Activated B cell treated with CpG ODN at 0.5 μM for 24 hours (primary cell): Measurements from ENCODE around the gene ELL2. TPM values are rescaled to one million over a fixed set of nuclear protein-coding genes. Genes with fewer than 3 reads are reported as not detected.

Experiments
- ATAC-seq: fragments of 200-7000 bp; cut with Tn5 transposase; one replicate; pipeline ENCODE4 v1.10.0; 2021; ENCODE audit warnings: low read depth, mild to moderate bottlenecking, moderate library complexity
- CTCF ChIA-PET: fragments of 350-600 bp; sonication (Branson Sonifier 250); formaldehyde crosslinking; loops from one replicate; lab custom pipeline; 2021; ENCODE audit warnings: antibody characterized with exemption; lab: Charles Lee
- POLR2A ChIA-PET: fragments of 350-600 bp; sonication (Branson Sonifier 250); formaldehyde crosslinking; loops from one replicate; lab custom pipeline; 2021; ENCODE audit warnings: antibody characterized with exemption; lab: Charles Lee
- DNase-seq: peaks from one replicate; pipeline ENCODE4 v3.0.0; 2022
- H3K27ac Mint-ChIP-seq: one replicate; pipeline ENCODE4 v1.8.0; 2020; ENCODE audit warnings: mixed read lengths
- H3K27me3 Mint-ChIP-seq: one replicate; pipeline ENCODE4 v1.8.0; 2021; ENCODE audit warnings: mixed read lengths
- H3K36me3 Mint-ChIP-seq: one replicate; pipeline ENCODE4 v1.8.0; 2021; ENCODE audit warnings: low read depth, mixed read lengths
- H3K4me1 Mint-ChIP-seq: one replicate; pipeline ENCODE4 v1.8.0; 2021; ENCODE audit warnings: mixed read lengths
- H3K4me3 Mint-ChIP-seq: one replicate; pipeline ENCODE4 v1.8.0; 2020; ENCODE audit warnings: mild to moderate bottlenecking, mixed read lengths
- H3K9me3 Mint-ChIP-seq: one replicate; pipeline ENCODE4 v1.8.0; 2020; ENCODE audit warnings: mixed read lengths
- CTCF ChIP-seq: fragments of 200-600 bp; IDR thresholded peaks from one replicate; pipeline ENCODE4 v1.8.0; 2022; ENCODE audit warnings: antibody characterized with exemption, mild to moderate bottlenecking
- intact Hi-C: fragments of 100-400 bp; cut with micrococcal nuclease; formaldehyde crosslinking; loops from one replicate; pipeline ENCODE4 v1.15.1; 2024
- total RNA-seq: library from RNA; stranded (reverse); gene quantifications from 2 replicates; pipeline ENCODE4 v1.2.3, GENCODE V29; 2022

Gene ELL2
- total RNA-seq, 1 donor from 2014 or later = 56.0 TPM

DNA sequence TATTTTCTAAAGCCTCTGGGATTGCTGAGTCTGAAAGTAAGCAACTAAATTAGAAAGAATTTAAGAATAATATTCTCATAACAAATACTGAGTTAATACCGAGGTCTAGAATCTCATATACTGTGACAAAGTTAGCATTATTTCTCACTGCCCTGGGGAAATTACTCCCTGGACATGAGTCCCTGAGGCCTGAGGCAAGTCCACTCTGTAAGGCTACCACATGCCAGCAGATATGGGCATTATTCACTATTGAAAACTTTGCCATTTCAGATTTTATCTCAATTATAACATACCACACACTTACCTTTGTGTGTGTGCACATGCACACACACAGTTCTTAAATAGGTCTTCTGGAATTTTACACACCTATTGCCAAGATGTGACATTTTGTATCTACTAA is 22.9 kb downstream of the ELL2 start:
- ChIA-PET CTCF (no interaction called here), POLR2A (no interaction called here)
- H3K27ac Mint-ChIP-seq = no peak overlapping the region
- TF ChIP-seq CTCF = no peak
- H3K36me3 Mint-ChIP-seq = peaks cover 42% of the 10 kb centered on the region
- no peak for DNase-seq
- peaks cover 4% of the 10 kb centered on the region for H3K9me3 Mint-ChIP-seq
- no peak for ATAC-seq
- no peak overlapping the region for H3K4me3 Mint-ChIP-seq
- H3K4me1 Mint-ChIP-seq = no peaks in the 10 kb centered on the region
- H3K27me3 Mint-ChIP-seq = no peaks in the 10 kb centered on the region
- intact Hi-C loops = no loop called here

DNA sequence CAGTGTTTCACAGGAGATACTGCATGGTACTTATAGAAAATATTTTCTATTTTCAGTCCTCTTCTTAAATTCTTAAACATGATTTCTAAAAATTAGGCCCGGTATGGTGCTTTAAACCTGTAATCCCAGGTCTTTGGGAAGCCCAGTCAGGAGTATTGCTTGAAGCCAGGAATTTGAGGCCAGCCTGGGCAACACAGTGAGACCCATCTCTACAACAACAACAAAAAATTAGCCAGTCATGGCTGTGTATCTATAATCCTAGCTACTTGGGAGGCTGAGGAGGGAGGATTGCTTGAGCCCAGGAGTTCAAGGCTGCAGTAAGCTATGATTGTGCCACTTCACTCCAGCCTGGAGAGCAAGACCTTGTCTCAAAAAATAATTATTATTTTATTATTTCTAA is 23.3 kb downstream of the ELL2 start:
- ATAC-seq = no peak
- H3K27ac Mint-ChIP-seq = no peak overlapping the region
- ChIA-PET POLR2A (no interaction called here), CTCF (no interaction called here)
- intact Hi-C loops = no loop called here
- peaks cover 42% of the 10 kb centered on the region for H3K36me3 Mint-ChIP-seq
- H3K4me3 Mint-ChIP-seq = no peak overlapping the region
- DNase-seq = no peak
- peaks cover 4% of the 10 kb centered on the region for H3K9me3 Mint-ChIP-seq
- H3K4me1 Mint-ChIP-seq = no peaks in the 10 kb centered on the region
- no peak for TF ChIP-seq CTCF
- no peaks in the 10 kb centered on the region for H3K27me3 Mint-ChIP-seq

GRCh38 chr5:95937607-95938152 is 24.0 kb downstream of the ELL2 start:
- no peak for DNase-seq
- POLR2A ChIA-PET = interaction anchor here (1.2 kb wide), 1 partner anchor 9 kb away, joined by 3 read pairs; no protein-coding TSS in a partner anchor
- Mint-ChIP-seq H3K36me3 (peaks cover 42% of the 10 kb centered on the region), H3K4me1 (peaks cover 4% of the 10 kb centered on the region), H3K27ac (no peak overlapping the region), H3K27me3 (no peaks in the 10 kb centered on the region), H3K9me3 (peaks cover 4% of the 10 kb centered on the region), H3K4me3 (no peak overlapping the region)
- ATAC-seq = no peak
- TF ChIP-seq CTCF = no peak
- intact Hi-C loops = no loop called here
- CTCF ChIA-PET = no interaction called here

- intact Hi-C loops = loop anchor here (1.0 kb wide), 1 partner anchor 9 kb away; no protein-coding TSS in a partner anchor
- Mint-ChIP-seq H3K4me1 (peaks cover 4% of the 10 kb centered on the region), H3K36me3 (peaks cover 40% of the 10 kb centered on the region), H3K4me3 (no peak overlapping the region), H3K9me3 (peaks cover 4% of the 10 kb centered on the region), H3K27me3 (no peaks in the 10 kb centered on the region), H3K27ac (no peak overlapping the region)
- no peak for ATAC-seq
- ChIA-PET CTCF (no interaction called here), POLR2A (interaction anchor here (1.2 kb wide), 1 partner anchor 8 kb away, joined by 3 read pairs; no protein-coding TSS in a partner anchor)
- DNase-seq = no peak
- TF ChIP-seq CTCF = no peak
These were observed 24.7 kb downstream of the ELL2 start for GRCh38 chr5:95936812-95937397.

- CTCF ChIA-PET = no interaction called here
- POLR2A ChIA-PET = no interaction called here
- no peaks in the 10 kb centered on the region for H3K27me3 Mint-ChIP-seq
- H3K4me1 Mint-ChIP-seq = peaks cover 6% of the 10 kb centered on the region
- ATAC-seq (no peak), DNase-seq (no peak)
- intact Hi-C loops = loop anchor here (1.0 kb wide), 1 partner anchor 7 kb away; no protein-coding TSS in a partner anchor
- H3K27ac Mint-ChIP-seq = no peak overlapping the region
- H3K4me3 Mint-ChIP-seq = no peak overlapping the region
- H3K9me3 Mint-ChIP-seq = peaks cover 4% of the 10 kb centered on the region
- peaks cover 37% of the 10 kb centered on the region for H3K36me3 Mint-ChIP-seq
- TF ChIP-seq CTCF = no peak
These were observed 26.0 kb downstream of the ELL2 start for GRCh38 chr5:95935553-95936100.
